CD4-positive, alpha-beta memory T cell (primary cell): ENCODE data around the gene ABCG5. TPM values are rescaled to one million over a fixed set of nuclear protein-coding genes. Genes with fewer than 3 reads are reported as not detected.

Experiments
- CTCF ChIA-PET: fragments of 350-600 bp; sonication (Branson Sonifier 250); formaldehyde crosslinking; loops from one replicate; lab custom pipeline; 2021; ENCODE audit warnings: inconsistent platforms; ENCODE audit not compliant: partially characterized antibody; lab: Charles Lee
- POLR2A ChIA-PET: fragments of 350-600 bp; sonication (Branson Sonifier 250); formaldehyde crosslinking; loops from one replicate; lab custom pipeline; 2021; ENCODE audit not compliant: partially characterized antibody; lab: Charles Lee
- DNase-seq, 5 donors: peaks; one replicate each; pipeline versions ENCODE4 v3.0.0 to v3.0.0-alpha.2; 2020 to 2022; ENCODE audit warnings: mixed read lengths in 1 of 5
- H3K27ac ChIP-seq: one replicate; pipeline ENCODE4 v1.7.0; 2013; ENCODE audit warnings: low read depth, low read length
- H3K27me3 ChIP-seq: 2 replicates; pipeline ENCODE4 v1.7.0; 2013; ENCODE audit warnings: mild to moderate bottlenecking, low read length, moderate library complexity; ENCODE audit not compliant: insufficient read depth
- H3K36me3 ChIP-seq: 2 replicates; pipeline ENCODE4 v1.7.0; 2013; ENCODE audit warnings: mild to moderate bottlenecking, low read length, moderate library complexity; ENCODE audit not compliant: insufficient read depth
- H3K4me1 ChIP-seq: 2 replicates; pipeline ENCODE4 v1.7.0; 2013; ENCODE audit warnings: mild to moderate bottlenecking, low read length, moderate library complexity; ENCODE audit not compliant: insufficient read depth
- H3K4me3 ChIP-seq, 2 donors: one replicate each; pipeline ENCODE4 v1.7.0; 2013; ENCODE audit warnings: low read length in 2 of 2, mild to moderate bottlenecking in 1 of 2
- H3K9me3 ChIP-seq, 2 donors: one replicate each; pipeline ENCODE4 v1.7.0; 2013; ENCODE audit warnings: low read length in 2 of 2, control low read depth in 1 of 2; ENCODE audit not compliant: control insufficient read depth in 1 of 2
- H3K27ac Mint-ChIP-seq, 7 donors: one replicate each; pipeline ENCODE4 v1.8.0; 2020 to 2021; ENCODE audit warnings: mixed read lengths in 7 of 7, mild to moderate bottlenecking in 6 of 7, inconsistent platforms in 3 of 7, moderate library complexity in 3 of 7
- H3K27me3 Mint-ChIP-seq, 2 donors: one replicate each; pipeline ENCODE4 v1.8.0; 2020 to 2021; ENCODE audit warnings: mixed read lengths in 2 of 2
- H3K36me3 Mint-ChIP-seq, 2 donors: one replicate each; pipeline ENCODE4 v1.8.0; 2020 to 2021; ENCODE audit warnings: mixed read lengths in 2 of 2, inconsistent platforms in 1 of 2, mild to moderate bottlenecking in 1 of 2
- H3K4me1 Mint-ChIP-seq, 4 donors: one replicate each; pipeline ENCODE4 v1.8.0; 2020 to 2021; ENCODE audit warnings: mixed read lengths in 4 of 4, mild to moderate bottlenecking in 1 of 4
- H3K4me3 Mint-ChIP-seq, 8 donors: one replicate each; pipeline ENCODE4 v1.8.0; 2020 to 2021; ENCODE audit warnings: mixed read lengths in 8 of 8, mild to moderate bottlenecking in 7 of 8, moderate library complexity in 6 of 8, inconsistent platforms in 3 of 8
- H3K9me3 Mint-ChIP-seq, 8 donors: one replicate each; pipeline ENCODE4 v1.8.0; 2020 to 2021; ENCODE audit warnings: mixed read lengths in 8 of 8, mild to moderate bottlenecking in 5 of 8, inconsistent platforms in 3 of 8, moderate library complexity in 1 of 8
- intact Hi-C: fragments of 100-400 bp; cut with micrococcal nuclease; formaldehyde crosslinking; loops from one replicate; pipeline ENCODE4 v1.15.1; 2023
- polyA plus RNA-seq, 2 donors: library from polyadenylated mRNA; unstranded; fragments of 300-500 nt; fragmentation: Illumina TruSeq; gene quantifications; one replicate each; pipeline ENCODE4 v1.2.3, GENCODE V29; 2021
- total RNA-seq, 2 experiments: library from RNA; stranded (reverse); gene quantifications; one replicate each; pipeline ENCODE4 v1.2.3, GENCODE V29; 2021

The ABCG5 gene
- total and polyA plus RNA-seq, 4 experiments from 2014 or later: not detected

GRCh38 chr2:43831543-43832294 lies 6.9 kb downstream of the ABCG5 start:
- POLR2A ChIA-PET: no interaction called here
- Histone ChIP-seq H3K27me3 (no peaks in the 10 kb centered on the region), H3K9me3 (no peaks in the 10 kb centered on the region), H3K27ac (no peak overlapping the region), H3K36me3 (no peaks in the 10 kb centered on the region), H3K4me1 (no peaks in the 10 kb centered on the region), H3K4me3 (no peak overlapping the region)
- H3K36me3 Mint-ChIP-seq: no peaks in the 10 kb centered on the region
- peaks cover 22 to 24% of the 10 kb centered on the region in 2 donors for H3K27me3 Mint-ChIP-seq
- CTCF ChIA-PET: no interaction called here
- H3K4me3 Mint-ChIP-seq: peak overlapping the region in 2 of 8 donors; percentile 0 to 29
- H3K27ac Mint-ChIP-seq: no peak overlapping the region
- no peak for DNase-seq
- no peaks in the 10 kb centered on the region for H3K9me3 Mint-ChIP-seq
- intact Hi-C loops: no loop called here
- peaks cover 0 to 5% (median 3%) of the 10 kb centered on the region in 4 donors for H3K4me1 Mint-ChIP-seq

- H3K27me3 ChIP-seq: no peaks in the 10 kb centered on the region
- ChIA-PET POLR2A (no interaction called here), CTCF (no interaction called here)
- no peaks in the 10 kb centered on the region for H3K36me3 ChIP-seq
- H3K36me3 Mint-ChIP-seq: no peaks in the 10 kb centered on the region
- H3K4me1 Mint-ChIP-seq: peaks cover 0 to 4% (median 2%) of the 10 kb centered on the region in 4 donors
- no peak overlapping the region for H3K27ac ChIP-seq
- H3K4me3 Mint-ChIP-seq: no peak overlapping the region
- H3K27ac Mint-ChIP-seq: no peak overlapping the region
- H3K9me3 Mint-ChIP-seq: no peaks in the 10 kb centered on the region
- H3K4me3 ChIP-seq: no peak overlapping the region
- no peak for DNase-seq
- H3K9me3 ChIP-seq: no peaks in the 10 kb centered on the region
- intact Hi-C loops: no loop called here
- no peaks in the 10 kb centered on the region for H3K4me1 ChIP-seq
- H3K27me3 Mint-ChIP-seq: peaks cover 27 to 37% of the 10 kb centered on the region in 2 donors
Observed at GRCh38 chr2:43826305-43827250, 12.1 kb downstream of the ABCG5 start.

DNA sequence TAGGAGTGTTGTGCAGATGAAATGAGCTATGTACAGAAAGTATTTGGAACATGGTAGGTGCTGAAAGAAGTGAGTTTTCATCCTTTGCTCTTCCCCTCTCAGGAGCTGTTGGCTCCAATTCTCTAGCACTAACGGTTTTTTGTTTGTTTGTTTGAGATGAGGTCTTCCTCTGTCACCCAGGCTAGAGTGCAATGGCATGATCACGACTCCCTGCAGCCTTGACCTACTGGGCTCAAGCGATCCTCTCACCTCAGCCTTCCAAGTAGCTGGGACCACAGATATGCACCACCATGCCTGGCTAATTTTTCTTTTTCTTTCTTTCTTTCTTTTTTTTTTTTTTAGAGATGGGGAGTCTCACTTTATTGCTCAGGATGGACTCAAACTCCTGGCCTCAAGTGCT lies 12.8 kb downstream of the ABCG5 start:
- Histone ChIP-seq H3K36me3 (no peaks in the 10 kb centered on the region), H3K4me1 (no peaks in the 10 kb centered on the region), H3K9me3 (no peaks in the 10 kb centered on the region), H3K27me3 (no peaks in the 10 kb centered on the region), H3K27ac (no peak overlapping the region), H3K4me3 (no peak overlapping the region)
- peaks cover 26 to 37% of the 10 kb centered on the region in 2 donors for H3K27me3 Mint-ChIP-seq
- no peaks in the 10 kb centered on the region for H3K9me3 Mint-ChIP-seq
- CTCF ChIA-PET: no interaction called here
- intact Hi-C loops: no loop called here
- no peak for DNase-seq
- H3K36me3 Mint-ChIP-seq: no peaks in the 10 kb centered on the region
- no peaks in the 10 kb centered on the region for H3K4me1 Mint-ChIP-seq
- POLR2A ChIA-PET: no interaction called here
- H3K27ac Mint-ChIP-seq: no peak overlapping the region
- no peak overlapping the region for H3K4me3 Mint-ChIP-seq

- Mint-ChIP-seq H3K27me3 (peaks cover 22 to 29% of the 10 kb centered on the region in 2 donors), H3K27ac (no peak overlapping the region), H3K4me3 (no peak overlapping the region), H3K9me3 (no peaks in the 10 kb centered on the region), H3K4me1 (no peaks in the 10 kb centered on the region), H3K36me3 (no peaks in the 10 kb centered on the region)
- Histone ChIP-seq H3K27me3 (no peaks in the 10 kb centered on the region), H3K4me3 (no peak overlapping the region), H3K4me1 (no peaks in the 10 kb centered on the region), H3K27ac (no peak overlapping the region), H3K36me3 (no peaks in the 10 kb centered on the region), H3K9me3 (no peaks in the 10 kb centered on the region)
- no peak for DNase-seq
- intact Hi-C loops: no loop called here
- ChIA-PET POLR2A (no interaction called here), CTCF (no interaction called here)
Observed at GRCh38 chr2:43824951-43825493, 13.6 kb downstream of the ABCG5 start.

- H3K4me1 Mint-ChIP-seq: no peaks in the 10 kb centered on the region
- H3K27ac ChIP-seq: no peak overlapping the region
- no peak for DNase-seq
- peaks cover 18 to 27% of the 10 kb centered on the region in 2 donors for H3K27me3 Mint-ChIP-seq
- H3K4me1 ChIP-seq: no peaks in the 10 kb centered on the region
- ChIA-PET CTCF (no interaction called here), POLR2A (no interaction called here)
- no peaks in the 10 kb centered on the region for H3K9me3 ChIP-seq
- no peak overlapping the region for H3K4me3 Mint-ChIP-seq
- H3K27ac Mint-ChIP-seq: no peak overlapping the region
- no peaks in the 10 kb centered on the region for H3K36me3 ChIP-seq
- H3K9me3 Mint-ChIP-seq: no peaks in the 10 kb centered on the region
- no peaks in the 10 kb centered on the region for H3K27me3 ChIP-seq
- no peak overlapping the region for H3K4me3 ChIP-seq
- no peaks in the 10 kb centered on the region for H3K36me3 Mint-ChIP-seq
- intact Hi-C loops: no loop called here
Observed at GRCh38 chr2:43824512-43824911, 14.1 kb downstream of the ABCG5 start.

DNA sequence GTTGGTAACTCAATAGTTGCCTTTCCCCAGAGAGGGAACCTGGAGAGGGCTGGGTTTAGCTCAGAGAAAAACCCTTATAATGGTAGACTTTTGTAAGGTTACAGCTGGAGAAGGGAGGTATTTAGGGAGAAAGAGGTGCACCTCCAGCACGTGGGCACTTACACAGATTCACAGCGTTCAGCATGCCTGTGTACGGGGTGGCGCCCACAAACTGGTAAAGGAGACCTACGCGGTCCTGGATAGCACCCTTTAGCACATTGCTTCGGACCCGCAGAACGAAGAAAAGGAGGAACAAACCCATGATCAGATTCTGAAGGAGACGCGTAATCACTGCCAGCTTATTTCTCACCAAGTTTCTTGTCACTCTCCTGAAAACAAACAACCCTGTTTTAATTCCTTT lies 14.9 kb downstream of the ABCG5 start:
- Mint-ChIP-seq H3K4me3 (no peak overlapping the region), H3K9me3 (no peaks in the 10 kb centered on the region), H3K27ac (no peak overlapping the region), H3K36me3 (no peaks in the 10 kb centered on the region), H3K27me3 (peaks cover 15 to 27% of the 10 kb centered on the region in 2 donors), H3K4me1 (no peaks in the 10 kb centered on the region)
- Histone ChIP-seq H3K9me3 (no peaks in the 10 kb centered on the region), H3K4me3 (no peak overlapping the region), H3K27me3 (no peaks in the 10 kb centered on the region), H3K36me3 (no peaks in the 10 kb centered on the region), H3K27ac (no peak overlapping the region), H3K4me1 (no peaks in the 10 kb centered on the region)
- intact Hi-C loops: no loop called here
- POLR2A ChIA-PET: no interaction called here
- no peak for DNase-seq
- CTCF ChIA-PET: no interaction called here

DNA sequence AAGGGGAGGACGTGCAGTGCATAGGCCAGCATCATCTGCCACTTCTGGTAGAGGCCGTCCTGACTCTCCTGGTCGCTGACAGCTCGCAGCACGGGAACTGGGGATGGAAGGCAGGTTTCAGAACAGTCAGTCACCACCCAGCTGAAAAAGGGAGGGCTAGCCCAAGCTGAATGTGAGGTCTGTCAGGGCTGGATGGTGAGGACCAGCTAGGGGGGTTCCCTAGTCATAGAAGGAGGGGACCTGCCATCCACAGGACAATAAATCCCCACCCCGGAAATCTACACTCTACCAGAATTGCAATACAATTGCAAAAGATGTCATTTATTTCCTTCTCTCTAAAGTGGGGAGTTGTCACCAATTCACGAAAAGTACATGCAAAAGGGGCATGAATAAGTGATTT lies 15.8 kb downstream of the ABCG5 start:
- no peaks in the 10 kb centered on the region for H3K9me3 Mint-ChIP-seq
- ChIA-PET POLR2A (no interaction called here), CTCF (no interaction called here)
- no peaks in the 10 kb centered on the region for H3K36me3 Mint-ChIP-seq
- Histone ChIP-seq H3K4me3 (no peak overlapping the region), H3K4me1 (no peaks in the 10 kb centered on the region), H3K27ac (no peak overlapping the region), H3K9me3 (no peaks in the 10 kb centered on the region), H3K36me3 (no peaks in the 10 kb centered on the region), H3K27me3 (no peaks in the 10 kb centered on the region)
- H3K4me1 Mint-ChIP-seq: no peaks in the 10 kb centered on the region
- intact Hi-C loops: no loop called here
- no peak for DNase-seq
- H3K4me3 Mint-ChIP-seq: no peak overlapping the region
- peaks cover 15 to 26% of the 10 kb centered on the region in 2 donors for H3K27me3 Mint-ChIP-seq
- no peak overlapping the region for H3K27ac Mint-ChIP-seq
